Stimulated activated CD8-positive, alpha-beta memory T cell treated with anti-CD3 and anti-CD28 coated beads, Interleukin-7, amount 100 ng/mL, for 1 hour (primary cell): ENCODE data around the gene COL4A5.

ENCODE experiments used
- DNase-seq, 2 donors: peaks; one replicate each; pipeline ENCODE4 v3.0.0-alpha.2; 2020; ENCODE audit warnings: low read depth in 2 of 2

COL4A5 gene

DNA sequence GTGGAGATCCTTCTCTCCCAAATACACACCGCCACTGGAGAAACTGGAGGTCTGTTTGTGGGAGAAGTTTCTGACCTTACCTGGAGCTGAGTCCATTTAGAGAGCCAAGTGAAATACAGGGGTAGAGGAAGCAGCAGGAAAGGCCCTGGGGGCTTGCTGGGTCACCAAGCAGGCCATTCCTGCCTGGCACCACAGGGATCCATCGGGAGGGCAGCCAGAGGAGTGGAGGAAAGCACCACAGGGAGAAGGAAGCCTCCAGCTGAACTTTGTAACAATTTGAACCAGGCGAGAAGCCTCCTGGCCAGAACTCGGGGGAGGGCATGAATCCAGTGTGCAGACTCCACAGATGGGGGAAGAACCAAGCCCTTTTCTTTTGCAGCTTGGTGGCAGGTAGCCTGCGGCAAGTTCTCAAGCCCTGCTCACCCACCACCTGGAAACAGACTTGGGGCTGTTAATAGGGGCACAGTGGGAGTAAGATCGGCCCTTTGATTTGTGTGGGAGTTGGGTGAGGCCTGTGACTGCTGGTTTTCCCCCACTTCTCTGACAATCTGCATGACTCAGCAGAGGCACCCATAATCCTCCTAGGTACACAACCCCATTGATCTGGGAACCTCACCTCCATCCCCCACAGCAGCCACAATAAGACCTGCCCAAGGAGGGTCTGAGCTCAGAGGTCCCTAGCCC lies 202.1 kb downstream of the COL4A5 start:
- no peak for DNase-seq

DNA sequence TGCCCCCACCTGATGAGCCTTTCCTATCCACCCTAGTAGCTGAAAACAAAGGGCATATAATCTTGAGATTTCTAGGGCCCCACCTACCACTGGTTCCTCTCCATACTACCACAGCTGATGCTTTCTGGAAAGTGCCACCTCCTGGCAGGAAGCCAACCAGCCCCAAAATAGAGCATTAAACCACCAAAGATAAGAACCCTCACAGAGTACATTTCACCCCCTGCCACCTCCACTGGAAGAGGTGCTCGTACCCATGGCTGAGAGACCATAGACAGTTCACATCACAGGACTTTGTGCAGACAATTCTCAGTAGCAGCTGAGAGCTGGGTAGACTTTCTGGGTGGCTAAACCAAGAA lies 202.6 kb downstream of the COL4A5 start:
- no peak for DNase-seq

GRCh38 chrX:108664701-108665100 lies 225.1 kb downstream of the COL4A5 start:
- no peak for DNase-seq

DNA sequence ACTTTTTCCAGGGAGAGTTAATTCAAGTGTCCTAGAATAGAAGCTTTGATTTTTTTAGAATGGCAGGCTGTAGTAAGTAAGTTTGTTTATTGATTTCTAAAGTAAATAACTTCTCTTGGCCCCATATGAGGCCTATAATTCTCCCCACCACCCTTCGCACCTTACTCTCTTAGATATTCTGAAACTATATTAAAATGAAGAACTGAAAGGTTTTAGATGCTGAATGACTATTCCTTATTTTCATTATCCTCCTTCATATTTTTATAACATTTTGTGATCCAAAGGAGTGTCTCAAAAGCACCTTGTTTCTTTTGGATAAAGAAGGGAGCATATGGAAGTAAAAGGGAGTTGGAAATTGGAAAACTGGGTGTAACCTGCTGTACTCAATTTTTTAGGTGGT lies 226.5 kb downstream of the COL4A5 start:
- no peak for DNase-seq

DNA sequence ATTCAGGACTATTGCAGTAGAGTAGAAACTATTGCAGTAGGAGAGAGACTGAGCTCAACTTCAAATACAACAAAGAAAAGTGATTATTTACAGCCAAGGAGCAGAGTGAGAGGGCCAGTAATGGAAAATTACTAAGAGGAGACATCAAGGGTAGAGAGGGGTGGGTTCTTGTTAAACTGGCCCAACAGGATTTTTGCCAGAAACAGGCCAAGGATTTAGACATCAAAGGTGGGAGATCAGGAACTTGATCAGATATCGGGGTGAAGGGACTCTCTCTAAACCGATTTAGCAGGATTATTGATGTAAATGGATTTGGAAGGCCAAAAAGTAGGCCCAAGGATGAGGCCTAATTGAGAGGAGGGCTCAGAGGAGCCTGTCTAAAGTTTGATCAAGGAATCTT lies 231.9 kb downstream of the COL4A5 start:
- DNase-seq = no peak

DNA sequence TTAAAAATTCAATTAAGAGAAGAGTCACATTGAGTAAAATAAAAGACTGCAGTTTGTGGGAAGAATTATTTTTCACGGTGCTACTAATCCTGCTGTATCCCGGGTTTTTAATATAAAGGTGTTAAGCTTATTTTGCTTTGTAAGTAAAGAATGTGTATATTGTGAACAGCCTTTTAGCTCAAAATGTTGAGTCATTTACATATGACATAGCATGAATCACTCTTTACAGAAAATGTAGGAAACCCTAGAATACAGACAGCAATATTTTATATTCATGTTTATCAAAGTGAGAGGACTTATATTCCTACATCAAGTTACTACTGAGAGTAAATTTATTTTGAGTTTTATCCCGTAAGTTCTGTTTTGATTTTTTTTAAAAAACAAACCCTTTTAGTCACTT lies 257.1 kb downstream of the COL4A5 start:
- no peak for DNase-seq

DNA sequence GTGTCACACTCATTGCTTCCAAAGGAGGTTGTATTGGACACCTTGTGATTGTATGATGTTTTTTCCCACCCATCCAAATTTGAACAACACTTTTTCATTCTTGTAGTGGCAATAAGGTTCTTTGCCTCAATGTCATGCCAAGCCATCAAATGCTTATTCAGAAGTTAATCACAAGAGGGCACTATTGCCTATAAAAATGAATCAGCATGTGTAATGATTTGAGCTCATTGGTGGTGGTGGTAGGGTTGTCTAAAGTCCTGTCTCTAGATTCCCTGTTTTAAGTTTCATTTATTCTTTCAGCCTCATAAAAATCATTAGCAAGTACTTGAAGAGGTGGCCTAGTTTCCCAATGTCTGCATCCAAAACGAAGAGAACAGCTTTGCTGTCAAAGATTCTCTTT lies 259.7 kb downstream of the COL4A5 start:
- DNase-seq = no peak

DNA sequence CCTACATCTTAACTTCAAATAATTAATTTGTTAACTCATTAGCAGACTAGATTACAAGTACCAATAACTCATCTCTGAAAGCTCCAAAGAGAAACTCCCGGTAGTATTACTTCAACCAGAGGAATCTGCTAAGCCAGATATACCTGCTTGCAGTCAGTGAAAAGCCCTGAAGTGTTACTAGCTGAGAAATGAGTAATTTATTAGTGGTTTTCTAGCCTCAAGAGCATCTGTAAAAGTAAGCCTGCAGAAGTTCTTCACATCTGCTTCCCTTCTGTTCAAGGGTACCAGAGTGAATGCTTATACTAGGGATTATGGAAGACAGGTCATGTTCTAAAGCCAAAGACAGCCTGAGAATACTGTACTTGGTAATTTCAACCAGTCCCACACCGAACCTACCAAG lies 262.0 kb downstream of the COL4A5 start:
- DNase-seq = no peak

DNA sequence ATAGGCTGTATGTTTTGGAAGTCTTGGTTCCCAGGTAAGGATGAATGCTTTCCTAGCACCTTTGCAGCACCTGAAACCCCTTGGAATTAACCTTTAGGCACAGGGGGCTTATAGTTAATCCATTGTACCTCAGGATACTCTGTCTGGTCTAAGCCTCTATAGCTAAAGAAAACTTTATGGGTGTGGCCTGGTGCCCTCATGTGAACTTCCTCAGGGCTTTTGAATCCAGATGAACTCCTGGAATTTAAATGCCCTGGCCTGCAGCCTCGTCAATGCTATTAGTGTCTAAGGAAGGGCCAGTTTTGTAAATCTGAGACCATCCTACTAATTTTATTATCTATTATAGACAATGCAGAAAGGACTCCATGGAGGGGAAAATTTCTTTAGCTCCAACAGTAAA lies 262.9 kb downstream of the COL4A5 start:
- no peak for DNase-seq

GRCh38 chrX:108704839-108705238 lies 265.2 kb downstream of the COL4A5 start:
- no peak for DNase-seq

DNA sequence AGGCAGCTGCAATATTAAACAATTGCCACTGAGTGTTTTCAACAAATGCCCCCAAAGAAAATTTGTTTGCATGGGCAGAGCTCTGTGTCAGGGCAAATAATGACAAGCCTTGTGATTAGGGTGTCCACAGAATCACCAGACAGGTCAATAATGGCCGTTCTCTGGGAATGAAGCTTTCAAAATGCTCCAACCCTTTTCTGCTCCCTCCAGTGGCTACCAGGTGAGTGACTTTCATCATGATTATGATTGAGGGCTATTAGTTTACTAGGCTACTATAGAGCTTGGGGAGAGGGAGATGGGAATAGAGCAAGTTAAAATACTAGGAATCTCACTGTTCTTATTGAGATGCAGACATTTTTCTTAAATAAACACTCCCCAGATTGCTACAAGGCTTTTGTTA lies 273.2 kb downstream of the COL4A5 start:
- no peak for DNase-seq

- no peak for DNase-seq
These were observed 282.9 kb downstream of the COL4A5 start for GRCh38 chrX:108722561-108722960.

DNA sequence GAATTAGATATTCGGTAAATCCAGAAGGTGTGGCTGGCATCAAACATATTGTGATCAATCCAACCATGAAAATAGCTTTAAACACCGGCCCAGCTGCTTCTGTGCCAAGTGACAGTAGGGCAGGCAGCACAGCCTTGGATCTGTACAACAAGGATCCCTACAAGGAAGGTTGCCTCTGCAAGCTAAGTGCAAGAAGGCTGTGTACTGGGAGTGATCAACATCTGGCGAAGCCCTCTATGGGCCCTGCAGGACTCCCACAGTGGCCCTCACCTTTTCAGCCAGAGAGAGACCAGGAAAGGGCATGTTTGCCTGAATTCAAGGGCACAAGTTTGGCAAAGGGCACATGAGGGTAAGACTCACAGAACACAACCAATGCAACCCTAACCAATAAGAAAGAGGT lies 287.1 kb downstream of the COL4A5 start:
- no peak for DNase-seq

DNA sequence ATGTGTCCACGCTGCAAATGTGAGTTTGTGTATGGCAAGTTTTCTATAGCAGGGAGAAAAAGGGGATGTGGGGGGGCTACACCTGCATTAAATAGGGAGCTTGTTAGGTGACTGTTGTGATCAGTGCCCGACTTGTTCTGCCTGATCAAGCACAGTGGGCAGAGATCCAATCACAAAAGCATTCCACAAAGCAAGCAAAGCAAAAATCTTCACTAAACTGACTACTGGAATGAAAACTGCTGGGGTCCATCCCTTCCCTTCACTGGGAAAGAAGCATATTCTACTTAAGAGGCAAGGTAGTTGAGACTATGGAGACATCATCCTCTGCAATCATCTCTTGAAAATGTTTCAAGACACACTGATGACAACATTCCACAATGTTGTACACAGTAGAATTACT lies 291.5 kb downstream of the COL4A5 start:
- no peak for DNase-seq

DNA sequence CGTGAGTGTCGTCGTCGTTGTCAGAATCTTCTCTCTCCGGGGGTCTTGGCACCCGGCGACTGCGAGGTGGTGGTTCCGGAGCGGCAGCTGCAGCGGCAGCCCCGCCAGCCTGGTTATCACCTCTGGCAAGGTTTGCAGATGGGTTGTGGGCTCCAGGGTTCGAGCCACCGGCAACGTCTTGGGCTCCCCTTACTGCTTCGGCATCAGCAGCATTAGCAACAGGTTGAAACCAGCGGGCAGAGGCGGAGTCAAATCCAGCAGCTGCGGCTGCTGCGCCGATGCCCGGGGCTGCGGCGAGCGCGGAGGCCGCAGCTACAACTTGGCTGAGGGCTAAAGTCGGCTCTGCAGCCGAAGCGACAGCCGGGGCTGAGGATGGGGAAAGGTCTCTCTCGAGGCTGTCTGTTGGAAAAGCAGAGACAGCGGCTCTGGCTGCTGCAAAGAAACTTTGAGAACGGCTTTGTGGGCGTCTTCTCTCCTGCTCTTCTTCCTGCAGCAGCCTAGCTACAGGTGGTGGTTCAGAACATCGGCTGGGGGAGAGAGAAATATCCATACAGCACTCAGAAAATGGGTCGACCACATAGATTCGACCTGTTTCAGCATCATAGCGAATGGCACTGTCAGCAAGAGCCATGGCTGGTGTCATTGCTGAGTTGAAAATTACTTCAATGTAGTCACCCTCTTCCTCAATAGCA lies 293.1 kb downstream of the COL4A5 start:
- DNase-seq = no peak

GRCh38 chrX:108734426-108734825 lies 294.8 kb downstream of the COL4A5 start:
- no peak for DNase-seq

GRCh38 chrX:108735091-108735678 lies 295.5 kb downstream of the COL4A5 start:
- DNase-seq = no peak

- DNase-seq = no peak
These were observed 296.3 kb downstream of the COL4A5 start for GRCh38 chrX:108735679-108736508.

DNA sequence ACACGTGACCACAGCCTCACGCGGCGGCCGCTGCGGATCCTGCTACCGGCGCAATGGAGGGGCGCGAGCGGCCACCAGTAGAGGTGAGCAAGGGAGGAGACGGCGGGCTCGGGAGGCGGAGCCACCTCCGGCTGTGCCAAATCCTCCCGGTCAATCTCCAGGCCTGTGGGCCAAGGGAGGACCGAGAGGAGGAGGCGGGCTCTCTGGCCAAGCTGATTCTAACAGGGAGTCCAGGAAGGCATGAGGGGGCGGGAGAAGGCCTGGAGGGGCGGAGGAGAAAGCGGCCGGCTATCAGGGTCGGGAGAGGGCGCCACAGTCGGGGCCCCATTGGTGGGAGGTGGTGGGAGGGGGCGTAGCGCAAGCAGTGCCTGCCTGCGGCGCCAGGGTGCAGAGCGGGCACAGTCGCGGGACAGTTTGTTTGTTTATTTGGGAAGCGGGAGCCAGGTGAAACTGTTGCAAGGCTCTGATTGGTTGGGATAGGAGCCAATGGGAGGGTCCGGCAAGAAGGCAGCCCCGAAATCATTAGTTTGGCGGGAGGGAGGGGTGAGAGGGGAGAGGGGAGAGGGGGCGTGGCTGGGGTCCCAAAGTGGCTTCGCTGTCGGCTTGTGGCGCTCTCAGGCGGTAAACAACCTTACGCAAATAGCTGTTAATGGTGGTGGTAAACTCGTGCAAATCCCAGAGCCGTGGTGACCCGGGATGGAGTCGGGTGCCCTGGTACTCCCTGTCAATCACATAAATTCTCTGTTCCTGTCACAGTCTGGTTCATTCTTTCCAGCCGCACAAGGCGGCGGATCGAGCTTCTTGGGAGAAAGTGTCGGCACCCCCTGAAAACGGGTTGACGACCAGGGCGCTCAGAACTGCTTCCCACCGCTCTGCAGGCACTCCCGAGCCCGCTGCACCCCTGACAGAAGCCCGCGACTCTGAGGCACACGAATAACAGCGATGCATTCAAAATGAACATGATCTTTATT lies 297.2 kb downstream of the COL4A5 start, which contains the start of gene IRS4:
Gene IRS4, minus strand, starts transcription at position 55 of the 971 bp plus-strand sequence.
- no peak for DNase-seq

- DNase-seq = no peak
These were observed 298.1 kb downstream of the COL4A5 start for GRCh38 chrX:108737754-108738153.

DNA sequence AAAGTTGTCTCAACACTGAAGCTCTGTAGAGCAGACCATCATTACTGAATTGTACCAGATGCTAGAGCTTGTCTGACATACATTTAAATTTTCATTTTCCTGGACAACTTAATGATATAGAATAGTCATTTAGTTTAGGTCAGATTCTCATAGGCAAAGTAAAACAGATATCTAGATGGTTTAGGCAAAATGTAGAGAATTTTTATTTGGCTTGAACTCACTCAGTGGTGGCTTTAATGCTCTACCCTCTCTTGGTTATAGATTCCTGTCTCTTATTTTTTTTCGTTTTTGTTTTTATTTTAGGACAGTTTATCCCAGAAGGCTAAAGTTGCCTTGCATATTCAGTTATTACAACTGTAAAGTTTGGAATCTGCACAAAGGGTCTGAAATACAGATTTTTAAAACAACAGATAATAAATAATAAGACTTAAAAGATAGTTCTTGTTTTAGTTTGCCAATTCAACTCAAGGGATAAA lies 300.7 kb downstream of the COL4A5 start:
- no peak for DNase-seq
